Fibroblast of skin of right quadriceps (primary cell): ENCODE data around the gene NINJ1.

Source experiments
- DNase-seq: peaks from one replicate; pipeline ENCODE4 v3.0.0-alpha.2; 2013

The NINJ1 gene

GRCh38 chr9:93086447-93087224, 47.4 kb downstream of the NINJ1 start:
- no peak for DNase-seq

GRCh38 chr9:93085676-93086075, 48.4 kb downstream of the NINJ1 start:
- no peak for DNase-seq

- no peak for DNase-seq
Observed at GRCh38 chr9:93084471-93084881, 49.6 kb downstream of the NINJ1 start.

- DNase-seq, result no peak
Observed at GRCh38 chr9:93083592-93084470, 50.2 kb downstream of the NINJ1 start.

- no peak for DNase-seq
Observed at GRCh38 chr9:93082841-93083411, 51.1 kb downstream of the NINJ1 start.

GRCh38 chr9:93081931-93082330, 52.1 kb downstream of the NINJ1 start:
- DNase-seq, result peak; percentile 48

- no peak for DNase-seq
Observed at GRCh38 chr9:93081081-93081529, 52.9 kb downstream of the NINJ1 start.

- DNase-seq, result no peak
Observed at GRCh38 chr9:93080406-93080805, 53.6 kb downstream of the NINJ1 start.

- no peak for DNase-seq
Observed at GRCh38 chr9:93079371-93079770, 54.7 kb downstream of the NINJ1 start.

GRCh38 chr9:93077811-93078210, 56.2 kb downstream of the NINJ1 start:
- no peak for DNase-seq

GRCh38 chr9:93077367-93077766, 56.7 kb downstream of the NINJ1 start:
- no peak for DNase-seq

- DNase-seq, result no peak
Observed at GRCh38 chr9:93076792-93077128, 57.3 kb downstream of the NINJ1 start.

- no peak for DNase-seq
Observed at GRCh38 chr9:93076101-93076791, 57.8 kb downstream of the NINJ1 start.

- no peak for DNase-seq
Observed at GRCh38 chr9:93072383-93072795, 61.7 kb downstream of the NINJ1 start.
